Sigmoid colon (tissue), 4 donors: ENCODE results near the gene CHCHD6.

Experiments
- CTCF ChIP-seq, 4 experiments: fragments of 450-650 bp in 3 of 4; fragments of 200-600 bp in 1 of 4; IDR thresholded peaks; one replicate each; pipeline ENCODE4 v1.5.1; 2016 to 2019; ENCODE audit warnings: antibody characterized with exemption in 4 of 4, mild to moderate bottlenecking in 3 of 4, moderate library complexity in 2 of 4
- POLR2A ChIP-seq, 2 donors: fragments of 450-650 bp; IDR thresholded peaks; one replicate each; pipeline ENCODE4 v1.6.1; 2016; ENCODE audit warnings: antibody characterized with exemption in 2 of 2, mild to moderate bottlenecking in 2 of 2, moderate library complexity in 2 of 2
- POLR2AphosphoS5 ChIP-seq, 4 donors: sonication (generic); formaldehyde crosslinking; IDR thresholded peaks; one replicate each; pipeline ENCODE4 v1.6.1; 2017; ENCODE audit warnings: antibody characterized with exemption in 4 of 4

- no peak for TF ChIP-seq CTCF (IDR thresholded peaks at IDR 0.05)
- no peak for TF ChIP-seq POLR2A (IDR thresholded peaks at IDR 0.05)
- no peak for TF ChIP-seq POLR2AphosphoS5 (IDR thresholded peaks at IDR 0.05)
These were observed 288.7 kb downstream of the CHCHD6 start for GRCh38 chr3:126992776-126993175.
